ENCODE results near the gene ATF4.

DNA sequence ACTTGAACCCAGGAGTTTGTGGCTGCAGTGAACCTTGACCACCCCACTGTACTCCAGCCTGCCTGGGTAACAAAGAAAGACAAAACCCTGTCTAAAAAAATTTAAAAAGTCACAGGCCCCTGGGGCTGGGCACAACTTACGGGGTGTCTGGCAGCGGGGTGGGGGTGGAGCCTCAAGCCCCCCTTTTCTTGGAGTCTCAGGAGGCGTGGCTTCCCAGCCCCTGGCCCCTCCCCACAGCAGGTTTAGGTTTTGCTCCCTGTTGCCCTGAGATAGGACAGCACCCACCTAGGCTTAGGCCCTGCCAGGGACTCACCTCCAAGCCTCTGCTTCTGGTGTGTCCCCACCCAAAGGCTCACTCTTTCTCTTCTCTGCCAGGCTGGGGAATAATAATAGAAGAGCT is 41.1 kb upstream of the ATF4 start:
- TF ChIP-seq, protein P1, sequence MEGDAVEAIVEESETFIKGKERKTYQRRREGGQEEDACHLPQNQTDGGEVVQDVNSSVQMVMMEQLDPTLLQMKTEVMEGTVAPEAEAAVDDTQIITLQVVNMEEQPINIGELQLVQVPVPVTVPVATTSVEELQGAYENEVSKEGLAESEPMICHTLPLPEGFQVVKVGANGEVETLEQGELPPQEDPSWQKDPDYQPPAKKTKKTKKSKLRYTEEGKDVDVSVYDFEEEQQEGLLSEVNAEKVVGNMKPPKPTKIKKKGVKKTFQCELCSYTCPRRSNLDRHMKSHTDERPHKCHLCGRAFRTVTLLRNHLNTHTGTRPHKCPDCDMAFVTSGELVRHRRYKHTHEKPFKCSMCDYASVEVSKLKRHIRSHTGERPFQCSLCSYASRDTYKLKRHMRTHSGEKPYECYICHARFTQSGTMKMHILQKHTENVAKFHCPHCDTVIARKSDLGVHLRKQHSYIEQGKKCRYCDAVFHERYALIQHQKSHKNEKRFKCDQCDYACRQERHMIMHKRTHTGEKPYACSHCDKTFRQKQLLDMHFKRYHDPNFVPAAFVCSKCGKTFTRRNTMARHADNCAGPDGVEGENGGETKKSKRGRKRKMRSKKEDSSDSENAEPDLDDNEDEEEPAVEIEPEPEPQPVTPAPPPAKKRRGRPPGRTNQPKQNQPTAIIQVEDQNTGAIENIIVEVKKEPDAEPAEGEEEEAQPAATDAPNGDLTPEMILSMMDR (conservative IDR thresholded peaks at IDR 0.05), result no peak
- no peak for TF ChIP-seq EZH2 (IDR thresholded peaks at IDR 0.05; ENCODE audit: low read depth)

Data from PC-9 (cell line).